Fibroblast of lung (primary cell): Measurements from ENCODE around the gene MTA2.

Experiments
- EZH2 ChIP-seq: IDR thresholded peaks from 2 replicates; pipeline ENCODE4 v1.5.1; 2012; ENCODE audit warnings: low read length, control low read depth, mild to moderate bottlenecking; ENCODE audit errors: missing control alignments
- TF ChIP-seq, protein P1 (sequence below), 2 donors: IDR thresholded peaks in 1 of 2; conservative IDR thresholded peaks in 1 of 2; 1 replicate in 1 of 2; 2 replicates in 1 of 2; pipeline ENCODE4 v1.5.1; 2011 to 2012; ENCODE audit warnings: low read length in 2 of 2, control low read depth in 1 of 2, inconsistent platforms in 1 of 2, low read depth in 1 of 2, mild to moderate bottlenecking in 1 of 2

DNA sequence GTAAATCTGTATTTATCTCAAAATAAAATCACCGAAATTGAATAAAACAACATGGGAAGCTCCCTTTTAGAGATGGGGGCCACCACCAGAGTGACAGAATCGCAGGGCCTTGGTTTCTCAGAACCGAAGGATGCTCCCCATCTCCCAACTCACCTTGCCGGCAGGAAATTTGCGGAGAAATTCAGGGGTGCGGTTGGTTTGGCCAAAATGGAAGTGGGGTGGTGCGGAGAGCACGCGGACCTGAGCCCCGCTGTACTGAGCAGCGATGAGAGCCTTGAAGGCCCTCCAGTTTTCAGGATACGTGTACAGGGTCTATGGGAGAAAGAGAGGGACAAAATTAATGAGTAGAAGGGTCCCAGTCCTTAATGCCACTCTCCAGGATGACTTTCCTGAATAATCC, 29.2 kb downstream of the MTA2 start:
- TF ChIP-seq, protein P1, sequence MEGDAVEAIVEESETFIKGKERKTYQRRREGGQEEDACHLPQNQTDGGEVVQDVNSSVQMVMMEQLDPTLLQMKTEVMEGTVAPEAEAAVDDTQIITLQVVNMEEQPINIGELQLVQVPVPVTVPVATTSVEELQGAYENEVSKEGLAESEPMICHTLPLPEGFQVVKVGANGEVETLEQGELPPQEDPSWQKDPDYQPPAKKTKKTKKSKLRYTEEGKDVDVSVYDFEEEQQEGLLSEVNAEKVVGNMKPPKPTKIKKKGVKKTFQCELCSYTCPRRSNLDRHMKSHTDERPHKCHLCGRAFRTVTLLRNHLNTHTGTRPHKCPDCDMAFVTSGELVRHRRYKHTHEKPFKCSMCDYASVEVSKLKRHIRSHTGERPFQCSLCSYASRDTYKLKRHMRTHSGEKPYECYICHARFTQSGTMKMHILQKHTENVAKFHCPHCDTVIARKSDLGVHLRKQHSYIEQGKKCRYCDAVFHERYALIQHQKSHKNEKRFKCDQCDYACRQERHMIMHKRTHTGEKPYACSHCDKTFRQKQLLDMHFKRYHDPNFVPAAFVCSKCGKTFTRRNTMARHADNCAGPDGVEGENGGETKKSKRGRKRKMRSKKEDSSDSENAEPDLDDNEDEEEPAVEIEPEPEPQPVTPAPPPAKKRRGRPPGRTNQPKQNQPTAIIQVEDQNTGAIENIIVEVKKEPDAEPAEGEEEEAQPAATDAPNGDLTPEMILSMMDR (conservative IDR thresholded peaks at IDR 0.05 in 1 of 2, IDR thresholded peaks at IDR 0.05 in 1 of 2; ENCODE audit: low read depth in 1 of 2, low read length in 2 of 2) = no peak
- no peak for TF ChIP-seq EZH2
